HepG2 (cell line): ENCODE measurements around the gene AUTS2. TPM values are rescaled to one million over a fixed set of nuclear protein-coding genes. Genes with fewer than 3 reads are reported as not detected.

ENCODE experiments used
- ATAC-seq: fragments of 200-7000 bp; cut with Tn5 transposase; 3 replicates; pipeline ENCODE4 v1.9.1; 2020; ENCODE audit warnings: mild to moderate bottlenecking, moderate library complexity
- BruUV-seq: library from RNA; stranded (reverse); fragments of 400-500 nt; replicated peaks from 2 replicates; lab custom pipeline; 2021; lab: Mats Ljungman, UMichigan
- CTCF ChIA-PET: fragments of 300-600 bp; formaldehyde crosslinking; extraction: SDS; loops from one replicate; lab custom pipeline; 2021; ENCODE audit warnings: low total read pairs, inconsistent platforms, low intra/inter-chr PET ratio; lab: Yijun Ruan, JAX
- POLR2A ChIA-PET: fragments of 350-600 bp; sonication (Branson Sonifier 250); formaldehyde crosslinking; loops from one replicate; lab custom pipeline; 2020; ENCODE audit warnings: antibody characterized with exemption, inconsistent platforms; lab: Yijun Ruan, JAX
- DNase-seq: peaks from one replicate; pipeline ENCODE4 v3.0.0-alpha.2; 2015; ENCODE audit warnings: low spot score
- FAIRE-seq: peaks from 3 replicates; lab custom pipeline; 2011; peaks lifted over from hg19 to GRCh38; lab: Jason Lieb, UNC
- H2AFZ ChIP-seq: one replicate; pipeline ENCODE4 v1.6.1; 2011; ENCODE audit warnings: low read length, inconsistent platforms
- H3K27ac ChIP-seq: fragments of 300-600 bp; 3 replicates; pipeline ENCODE4 v1.8.0; 2011; ENCODE audit warnings: mixed run types, mild to moderate bottlenecking, mixed read lengths, low read length, inconsistent platforms; ENCODE audit not compliant: insufficient read depth; ENCODE audit errors: extremely low read length
- H3K27me3 ChIP-seq, 2 experiments: fragments of 200-600 bp in 1 of 2; 2 replicates in 1 of 2; 3 replicates in 1 of 2; pipeline versions ENCODE4 v1.6.0 to v1.8.0; 2011; ENCODE audit warnings: low read length in 2 of 2, mild to moderate bottlenecking in 2 of 2, moderate library complexity in 2 of 2, inconsistent platforms in 1 of 2; ENCODE audit not compliant: insufficient read depth in 2 of 2, control insufficient read depth in 1 of 2
- H3K36me3 ChIP-seq, 2 experiments: fragments of 200-600 bp in 1 of 2; replicated peaks in 1 of 2; 2 replicates in 1 of 2; 3 replicates in 1 of 2; pipeline versions ENCODE4 v1.5.1 to v1.8.0; 2011; ENCODE audit warnings: low read length in 2 of 2, inconsistent platforms in 1 of 2; ENCODE audit not compliant: insufficient read depth in 2 of 2, control insufficient read depth in 1 of 2
- H3K4me1 ChIP-seq: 2 replicates; pipeline ENCODE4 v1.5.1; 2012; ENCODE audit warnings: low read length, inconsistent platforms; ENCODE audit not compliant: insufficient read depth
- H3K4me2 ChIP-seq: 2 replicates; pipeline ENCODE4 v1.6.0; 2011; ENCODE audit warnings: low read depth, low read length, inconsistent platforms
- H3K4me3 ChIP-seq, 3 experiments: fragments of 200-600 bp in 1 of 3; sonication (generic), shearing (Covaris generic) in 1 of 3; replicated peaks in 1 of 3; 2 replicates each; pipeline ENCODE4 v1.5.1; 2011 to 2016; ENCODE audit warnings: low read length in 3 of 3, inconsistent platforms in 2 of 3, low read depth in 2 of 3, mild to moderate bottlenecking in 2 of 3, control low read depth in 1 of 3, mixed read lengths in 1 of 3; ENCODE audit not compliant: insufficient read depth in 1 of 3
- H3K79me2 ChIP-seq: one replicate; pipeline ENCODE4 v1.6.1; 2011; ENCODE audit warnings: low read length, inconsistent platforms; ENCODE audit not compliant: insufficient read depth
- H3K9ac ChIP-seq: 2 replicates; pipeline ENCODE4 v1.6.0; 2011; ENCODE audit warnings: mild to moderate bottlenecking, low read depth, low read length, inconsistent platforms; ENCODE audit not compliant: insufficient read depth
- H3K9me3 ChIP-seq: 2 replicates; pipeline ENCODE4 v1.5.1; 2012; ENCODE audit warnings: mild to moderate bottlenecking, low read length
- H4K20me1 ChIP-seq: 2 replicates; pipeline ENCODE4 v1.6.0; 2011; ENCODE audit warnings: inconsistent platforms, mild to moderate bottlenecking, low read length, moderate library complexity; ENCODE audit not compliant: insufficient read depth
- TBL1XR1 ChIP-seq: fragments of 150-350 bp; IDR thresholded peaks from 2 replicates; pipeline ENCODE4 v1.6.1; 2014; ENCODE audit warnings: borderline replicate concordance, low read length; ENCODE audit not compliant: partially characterized antibody
- ZMYM2 ChIP-seq: sonication (generic); formaldehyde crosslinking; IDR thresholded peaks from 2 replicates; pipeline ENCODE4 v1.8.0; 2022; ENCODE audit warnings: mild to moderate bottlenecking, missing genetic modification reagents
- ZNF138 ChIP-seq: sonication (generic); formaldehyde crosslinking; IDR thresholded peaks from 2 replicates; pipeline ENCODE4 v1.5.0; 2020; ENCODE audit warnings: mild to moderate bottlenecking, low read depth, missing genetic modification reagents
- WGBS: methylation state at CpG from one replicate; pipeline ENCODE4 v1.1.6; 2017; ENCODE audit warnings: low lambda C conversion rate; 5-methylcytosine and 5-hydroxymethylcytosine counted together
- in situ Hi-C: cut with HindIII; loops from 2 replicates; pipeline ENCODE4 v1.10.0; 2017; ENCODE audit warnings: low pct_unique_long_range_greater_than_20kb; ENCODE audit not compliant: extremely low pct_ligation_motif_present
- intact Hi-C: fragments of 100-400 bp; cut with micrococcal nuclease; formaldehyde crosslinking; loops from one replicate; pipeline ENCODE4 v1.10.0; 2022; ENCODE audit not compliant: unreplicated experiment
- polyA plus RNA-seq, 8 experiments: library from polyadenylated mRNA; depleted of rRNA in 3 of 8; stranded (reverse) in 7 of 8; unstranded in 1 of 8; fragments of >200 nt; fragmentation: Illumina TruSeq in 4 of 8; extraction: Trizol in 4 of 8; gene quantifications; 2 replicates each; pipeline versions ENCODE4 v1.2.1 to v1.2.3, GENCODE V29; 2011 to 2016; ENCODE audit warnings: low read depth in 4 of 8, missing spikeins in 1 of 8, mixed read lengths in 1 of 8; ENCODE audit not compliant: insufficient read depth in 1 of 8
- total RNA-seq, 5 experiments: library from RNA; depleted of rRNA; stranded (reverse); fragments of >200 nt; fragmentation: Illumina TruSeq; extraction: Trizol; gene quantifications; 2 replicates each; pipeline ENCODE4 v1.2.3, GENCODE V29; 2016; ENCODE audit warnings: low read depth in 1 of 5

The AUTS2 gene
- total and polyA plus RNA-seq, 2 of the 13 experiments (the other 11 are each of a cell fraction or from before 2014, with no cell fraction given) = 0.38 TPM; not detected in 1

DNA sequence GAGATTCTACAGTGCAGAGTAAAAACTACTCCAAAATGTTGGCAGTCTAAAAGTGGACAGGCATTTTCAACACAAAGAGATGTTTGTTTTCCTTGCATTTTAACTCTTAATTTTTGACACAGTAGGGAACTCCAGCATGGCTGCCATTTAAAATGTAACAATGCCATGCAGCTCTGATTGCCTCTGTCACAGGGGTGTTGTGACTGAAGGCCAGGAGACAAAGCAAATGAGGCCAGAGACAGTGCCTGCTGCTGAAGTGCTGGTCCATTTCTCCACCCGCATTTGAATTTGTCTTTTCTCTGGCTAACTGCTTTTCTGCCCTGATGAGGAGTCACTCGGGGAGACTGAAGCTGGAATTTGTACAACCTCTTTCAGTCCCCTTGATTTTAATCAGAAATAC, 823.0 kb downstream of the AUTS2 start:
- no peak for FAIRE-seq
- no peak for ATAC-seq
- Histone ChIP-seq H3K4me2 (no peak overlapping the region), H4K20me1 (no peaks in the 10 kb centered on the region), H3K27me3 (no peaks in the 10 kb centered on the region), H3K9ac (no peak overlapping the region), H3K36me3 (no peaks in the 10 kb centered on the region), H3K79me2 (no peaks in the 10 kb centered on the region), H3K4me3 (no peak overlapping the region), H3K27ac (no peak overlapping the region), H2AFZ (no peak overlapping the region), H3K4me1 (no peaks in the 10 kb centered on the region), H3K9me3 (no peaks in the 10 kb centered on the region)
- DNase-seq = no peak
- in situ Hi-C loops (no loop called here), intact Hi-C loops (no loop called here)
- WGBS = 44% methylated on average over 2 of the region's 2 CpGs
- no peak for TF ChIP-seq TBL1XR1
- TF ChIP-seq ZNF138 = no peak
- CTCF ChIA-PET = no interaction called here
- no TSS peak for BruUV-seq
- POLR2A ChIA-PET = no interaction called here

DNA sequence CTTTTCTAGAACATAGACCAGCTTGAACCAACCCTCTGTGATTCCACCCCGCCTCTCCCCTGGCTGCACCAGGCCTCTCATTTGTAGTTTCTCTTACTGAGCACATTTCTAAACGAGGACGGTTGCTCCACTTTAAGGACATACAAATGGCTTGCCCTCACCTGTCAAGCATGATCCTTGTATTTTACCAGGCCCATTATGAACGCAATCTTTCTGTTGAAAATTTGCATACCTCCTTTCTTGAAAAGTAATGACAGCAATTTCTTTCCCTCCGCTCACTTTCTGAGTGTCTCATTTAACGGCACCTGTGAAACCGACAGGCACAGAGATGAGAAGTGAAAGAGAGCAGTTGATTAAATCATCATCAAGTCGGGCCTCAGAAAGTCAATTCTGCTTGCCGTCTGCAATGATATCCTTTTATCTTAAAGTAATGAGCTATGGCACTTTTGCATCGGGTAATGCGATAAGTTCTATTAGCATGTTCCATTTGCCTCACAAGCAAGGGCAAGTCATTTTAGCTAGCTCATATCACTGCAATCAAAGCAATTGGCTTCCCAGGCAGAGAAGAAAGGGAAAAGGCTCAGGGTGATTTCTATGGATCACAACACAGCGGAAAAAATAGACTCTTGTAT, 828.1 kb downstream of the AUTS2 start:
- H4K20me1 ChIP-seq = no peaks in the 10 kb centered on the region
- 50% methylated on average over 12 of the region's 12 CpGs for WGBS
- no peaks in the 10 kb centered on the region for H3K4me1 ChIP-seq
- BruUV-seq = no TSS peak
- no peaks in the 10 kb centered on the region for H3K79me2 ChIP-seq
- POLR2A ChIA-PET = no interaction called here
- ATAC-seq (no peak), FAIRE-seq (no peak), DNase-seq (no peak)
- CTCF ChIA-PET = no interaction called here
- no peaks in the 10 kb centered on the region for H3K9me3 ChIP-seq
- intact Hi-C loops = no loop called here
- TF ChIP-seq ZMYM2 (CRISPR knock-in tag) = no peak
- no peaks in the 10 kb centered on the region for H3K36me3 ChIP-seq
- no peak overlapping the region for H3K27ac ChIP-seq
- no peak overlapping the region for H3K9ac ChIP-seq
- H3K4me3 ChIP-seq = no peak overlapping the region
- H3K27me3 ChIP-seq = no peaks in the 10 kb centered on the region
- H2AFZ ChIP-seq = no peak overlapping the region
- H3K4me2 ChIP-seq = no peak overlapping the region
- in situ Hi-C loops = no loop called here
